HepG2 (cell line): ENCODE results near the gene TNS1. TPM values are rescaled to one million over a fixed set of nuclear protein-coding genes. Genes with fewer than 3 reads are reported as not detected.

Source experiments
- BCL6 ChIP-seq: IDR thresholded peaks from 2 replicates; pipeline ENCODE4 v1.6.1; 2016; ENCODE audit warnings: missing genetic modification reagents, missing compliant biosample characterization
- FOSL2 ChIP-seq: sonication (generic); formaldehyde crosslinking; IDR thresholded peaks from 2 replicates; pipeline ENCODE4 v1.4.0; 2020; ENCODE audit warnings: missing genetic modification reagents
- MIER2 ChIP-seq: IDR thresholded peaks from 2 replicates; pipeline ENCODE4 v1.6.1; 2016; ENCODE audit warnings: missing biosample characterization, missing genetic modification reagents
- PHF5A ChIP-seq: IDR thresholded peaks from one replicate; pipeline ENCODE4 v1.6.1; 2018; ENCODE audit warnings: low read depth, missing genetic modification reagents; ENCODE audit not compliant: unreplicated experiment
- ZNF224 ChIP-seq: sonication (generic); formaldehyde crosslinking; IDR thresholded peaks from 2 replicates; pipeline ENCODE4 v1.5.0; 2020; ENCODE audit warnings: mild to moderate bottlenecking, missing genetic modification reagents
- ZNF766 ChIP-seq: sonication (generic); formaldehyde crosslinking; IDR thresholded peaks from 2 replicates; pipeline ENCODE4 v1.5.0; 2020; ENCODE audit warnings: missing genetic modification reagents, borderline replicate concordance
- polyA plus RNA-seq, 8 experiments: library from polyadenylated mRNA; depleted of rRNA in 3 of 8; stranded (reverse) in 7 of 8; unstranded in 1 of 8; fragments of >200 nt; fragmentation: Illumina TruSeq in 4 of 8; extraction: Trizol in 4 of 8; gene quantifications; 2 replicates each; pipeline versions ENCODE4 v1.2.1 to v1.2.3, GENCODE V29; 2011 to 2016; ENCODE audit warnings: low read depth in 4 of 8, missing spikeins in 1 of 8, mixed read lengths in 1 of 8; ENCODE audit not compliant: insufficient read depth in 1 of 8
- total RNA-seq, 5 experiments: library from RNA; depleted of rRNA; stranded (reverse); fragments of >200 nt; fragmentation: Illumina TruSeq; extraction: Trizol; gene quantifications; 2 replicates each; pipeline ENCODE4 v1.2.3, GENCODE V29; 2016; ENCODE audit warnings: low read depth in 1 of 5
- TF ChIP-seq, protein P1 (sequence below): sonication (generic); formaldehyde crosslinking; IDR thresholded peaks from 2 replicates; pipeline ENCODE4 v1.5.0; 2020; ENCODE audit warnings: mild to moderate bottlenecking, missing genetic modification reagents, borderline replicate concordance
- TF ChIP-seq, protein P2 (sequence below): sonication (generic); formaldehyde crosslinking; IDR thresholded peaks from 2 replicates; pipeline ENCODE4 v1.4.0; 2020; ENCODE audit warnings: missing genetic modification reagents
- TF ChIP-seq, protein P3 (sequence below): sonication (generic); formaldehyde crosslinking; IDR thresholded peaks from 2 replicates; pipeline ENCODE4 v1.5.0; 2020; ENCODE audit warnings: mild to moderate bottlenecking, missing genetic modification reagents, moderate library complexity
- TF ChIP-seq, protein P4 (sequence below): IDR thresholded peaks from 2 replicates; pipeline ENCODE4 v1.6.1; 2016

The TNS1 gene
- total and polyA plus RNA-seq, 2 of the 13 experiments (the other 11 are each of a cell fraction or from before 2014, with no cell fraction given): 1.9 to 118 TPM

DNA sequence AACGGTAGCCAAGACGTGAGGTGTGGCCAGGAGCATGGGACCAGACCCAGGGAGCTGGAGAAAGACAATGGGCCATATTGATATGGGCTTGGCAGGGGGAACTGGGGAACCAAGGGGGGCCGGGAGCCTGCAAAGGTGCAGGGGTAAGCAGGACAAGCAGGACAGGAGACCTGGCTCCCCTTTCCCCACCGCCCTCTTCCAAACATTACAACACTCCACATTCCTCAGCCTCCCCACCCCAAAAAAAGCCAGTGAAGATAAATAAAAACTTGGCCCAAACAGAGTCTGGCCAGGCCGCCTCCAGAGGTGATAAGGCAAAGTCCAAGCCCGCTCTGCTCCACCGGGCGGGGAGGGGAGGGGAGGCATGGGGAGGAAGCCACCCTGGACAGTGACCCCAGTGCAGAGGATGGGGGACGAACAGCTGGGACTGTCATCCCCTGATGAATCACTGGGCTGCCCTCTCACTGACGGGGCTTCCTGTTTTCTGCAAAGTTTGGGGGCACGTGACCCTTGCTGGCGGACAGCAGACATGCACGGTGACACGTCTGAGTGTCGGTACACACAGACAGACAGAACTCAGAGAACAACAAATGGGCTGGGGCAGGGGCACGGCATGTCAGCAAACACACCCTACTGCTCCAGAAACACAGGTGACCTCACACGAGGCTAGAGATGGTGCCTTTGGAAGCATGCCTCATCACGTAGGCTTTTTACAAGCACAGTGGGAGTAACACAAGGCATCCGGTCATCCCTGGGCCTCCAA is 100.2 kb downstream of the TNS1 start (continued):
- TF ChIP-seq, protein P1, sequence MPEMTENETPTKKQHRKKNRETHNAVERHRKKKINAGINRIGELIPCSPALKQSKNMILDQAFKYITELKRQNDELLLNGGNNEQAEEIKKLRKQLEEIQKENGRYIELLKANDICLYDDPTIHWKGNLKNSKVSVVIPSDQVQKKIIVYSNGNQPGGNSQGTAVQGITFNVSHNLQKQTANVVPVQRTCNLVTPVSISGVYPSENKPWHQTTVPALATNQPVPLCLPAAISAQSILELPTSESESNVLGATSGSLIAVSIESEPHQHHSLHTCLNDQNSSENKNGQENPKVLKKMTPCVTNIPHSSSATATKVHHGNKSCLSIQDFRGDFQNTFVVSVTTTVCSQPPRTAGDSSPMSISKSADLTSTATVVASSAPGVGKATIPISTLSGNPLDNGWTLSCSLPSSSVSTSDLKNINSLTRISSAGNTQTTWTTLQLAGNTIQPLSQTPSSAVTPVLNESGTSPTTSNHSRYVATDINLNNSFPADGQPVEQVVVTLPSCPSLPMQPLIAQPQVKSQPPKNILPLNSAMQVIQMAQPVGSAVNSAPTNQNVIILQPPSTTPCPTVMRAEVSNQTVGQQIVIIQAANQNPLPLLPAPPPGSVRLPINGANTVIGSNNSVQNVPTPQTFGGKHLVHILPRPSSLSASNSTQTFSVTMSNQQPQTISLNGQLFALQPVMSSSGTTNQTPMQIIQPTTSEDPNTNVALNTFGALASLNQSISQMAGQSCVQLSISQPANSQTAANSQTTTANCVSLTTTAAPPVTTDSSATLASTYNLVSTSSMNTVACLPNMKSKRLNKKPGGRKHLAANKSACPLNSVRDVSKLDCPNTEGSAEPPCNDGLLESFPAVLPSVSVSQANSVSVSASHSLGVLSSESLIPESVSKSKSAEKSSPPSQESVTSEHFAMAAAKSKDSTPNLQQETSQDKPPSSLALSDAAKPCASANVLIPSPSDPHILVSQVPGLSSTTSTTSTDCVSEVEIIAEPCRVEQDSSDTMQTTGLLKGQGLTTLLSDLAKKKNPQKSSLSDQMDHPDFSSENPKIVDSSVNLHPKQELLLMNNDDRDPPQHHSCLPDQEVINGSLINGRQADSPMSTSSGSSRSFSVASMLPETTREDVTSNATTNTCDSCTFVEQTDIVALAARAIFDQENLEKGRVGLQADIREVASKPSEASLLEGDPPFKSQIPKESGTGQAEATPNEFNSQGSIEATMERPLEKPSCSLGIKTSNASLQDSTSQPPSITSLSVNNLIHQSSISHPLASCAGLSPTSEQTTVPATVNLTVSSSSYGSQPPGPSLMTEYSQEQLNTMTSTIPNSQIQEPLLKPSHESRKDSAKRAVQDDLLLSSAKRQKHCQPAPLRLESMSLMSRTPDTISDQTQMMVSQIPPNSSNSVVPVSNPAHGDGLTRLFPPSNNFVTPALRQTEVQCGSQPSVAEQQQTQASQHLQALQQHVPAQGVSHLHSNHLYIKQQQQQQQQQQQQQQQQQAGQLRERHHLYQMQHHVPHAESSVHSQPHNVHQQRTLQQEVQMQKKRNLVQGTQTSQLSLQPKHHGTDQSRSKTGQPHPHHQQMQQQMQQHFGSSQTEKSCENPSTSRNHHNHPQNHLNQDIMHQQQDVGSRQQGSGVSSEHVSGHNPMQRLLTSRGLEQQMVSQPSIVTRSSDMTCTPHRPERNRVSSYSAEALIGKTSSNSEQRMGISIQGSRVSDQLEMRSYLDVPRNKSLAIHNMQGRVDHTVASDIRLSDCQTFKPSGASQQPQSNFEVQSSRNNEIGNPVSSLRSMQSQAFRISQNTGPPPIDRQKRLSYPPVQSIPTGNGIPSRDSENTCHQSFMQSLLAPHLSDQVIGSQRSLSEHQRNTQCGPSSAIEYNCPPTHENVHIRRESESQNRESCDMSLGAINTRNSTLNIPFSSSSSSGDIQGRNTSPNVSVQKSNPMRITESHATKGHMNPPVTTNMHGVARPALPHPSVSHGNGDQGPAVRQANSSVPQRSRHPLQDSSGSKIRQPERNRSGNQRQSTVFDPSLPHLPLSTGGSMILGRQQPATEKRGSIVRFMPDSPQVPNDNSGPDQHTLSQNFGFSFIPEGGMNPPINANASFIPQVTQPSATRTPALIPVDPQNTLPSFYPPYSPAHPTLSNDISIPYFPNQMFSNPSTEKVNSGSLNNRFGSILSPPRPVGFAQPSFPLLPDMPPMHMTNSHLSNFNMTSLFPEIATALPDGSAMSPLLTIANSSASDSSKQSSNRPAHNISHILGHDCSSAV: no peak
- TF ChIP-seq, protein P2, sequence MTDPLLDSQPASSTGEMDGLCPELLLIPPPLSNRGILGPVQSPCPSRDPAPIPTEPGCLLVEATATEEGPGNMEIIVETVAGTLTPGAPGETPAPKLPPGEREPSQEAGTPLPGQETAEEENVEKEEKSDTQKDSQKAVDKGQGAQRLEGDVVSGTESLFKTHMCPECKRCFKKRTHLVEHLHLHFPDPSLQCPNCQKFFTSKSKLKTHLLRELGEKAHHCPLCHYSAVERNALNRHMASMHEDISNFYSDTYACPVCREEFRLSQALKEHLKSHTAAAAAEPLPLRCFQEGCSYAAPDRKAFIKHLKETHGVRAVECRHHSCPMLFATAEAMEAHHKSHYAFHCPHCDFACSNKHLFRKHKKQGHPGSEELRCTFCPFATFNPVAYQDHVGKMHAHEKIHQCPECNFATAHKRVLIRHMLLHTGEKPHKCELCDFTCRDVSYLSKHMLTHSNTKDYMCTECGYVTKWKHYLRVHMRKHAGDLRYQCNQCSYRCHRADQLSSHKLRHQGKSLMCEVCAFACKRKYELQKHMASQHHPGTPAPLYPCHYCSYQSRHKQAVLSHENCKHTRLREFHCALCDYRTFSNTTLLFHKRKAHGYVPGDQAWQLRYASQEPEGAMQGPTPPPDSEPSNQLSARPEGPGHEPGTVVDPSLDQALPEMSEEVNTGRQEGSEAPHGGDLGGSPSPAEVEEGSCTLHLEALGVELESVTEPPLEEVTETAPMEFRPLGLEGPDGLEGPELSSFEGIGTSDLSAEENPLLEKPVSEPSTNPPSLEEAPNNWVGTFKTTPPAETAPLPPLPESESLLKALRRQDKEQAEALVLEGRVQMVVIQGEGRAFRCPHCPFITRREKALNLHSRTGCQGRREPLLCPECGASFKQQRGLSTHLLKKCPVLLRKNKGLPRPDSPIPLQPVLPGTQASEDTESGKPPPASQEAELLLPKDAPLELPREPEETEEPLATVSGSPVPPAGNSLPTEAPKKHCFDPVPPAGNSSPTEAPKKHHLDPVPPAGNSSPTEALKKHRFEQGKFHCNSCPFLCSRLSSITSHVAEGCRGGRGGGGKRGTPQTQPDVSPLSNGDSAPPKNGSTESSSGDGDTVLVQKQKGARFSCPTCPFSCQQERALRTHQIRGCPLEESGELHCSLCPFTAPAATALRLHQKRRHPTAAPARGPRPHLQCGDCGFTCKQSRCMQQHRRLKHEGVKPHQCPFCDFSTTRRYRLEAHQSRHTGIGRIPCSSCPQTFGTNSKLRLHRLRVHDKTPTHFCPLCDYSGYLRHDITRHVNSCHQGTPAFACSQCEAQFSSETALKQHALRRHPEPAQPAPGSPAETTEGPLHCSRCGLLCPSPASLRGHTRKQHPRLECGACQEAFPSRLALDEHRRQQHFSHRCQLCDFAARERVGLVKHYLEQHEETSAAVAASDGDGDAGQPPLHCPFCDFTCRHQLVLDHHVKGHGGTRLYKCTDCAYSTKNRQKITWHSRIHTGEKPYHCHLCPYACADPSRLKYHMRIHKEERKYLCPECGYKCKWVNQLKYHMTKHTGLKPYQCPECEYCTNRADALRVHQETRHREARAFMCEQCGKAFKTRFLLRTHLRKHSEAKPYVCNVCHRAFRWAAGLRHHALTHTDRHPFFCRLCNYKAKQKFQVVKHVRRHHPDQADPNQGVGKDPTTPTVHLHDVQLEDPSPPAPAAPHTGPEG: peak; percentile 75; the same call in 1 of the 2 replicates
- peak; percentile 92 for TF ChIP-seq BCL6 (CRISPR knock-in tag)
- TF ChIP-seq PHF5A (CRISPR knock-in tag): peak; percentile 99
- TF ChIP-seq, protein P3, sequence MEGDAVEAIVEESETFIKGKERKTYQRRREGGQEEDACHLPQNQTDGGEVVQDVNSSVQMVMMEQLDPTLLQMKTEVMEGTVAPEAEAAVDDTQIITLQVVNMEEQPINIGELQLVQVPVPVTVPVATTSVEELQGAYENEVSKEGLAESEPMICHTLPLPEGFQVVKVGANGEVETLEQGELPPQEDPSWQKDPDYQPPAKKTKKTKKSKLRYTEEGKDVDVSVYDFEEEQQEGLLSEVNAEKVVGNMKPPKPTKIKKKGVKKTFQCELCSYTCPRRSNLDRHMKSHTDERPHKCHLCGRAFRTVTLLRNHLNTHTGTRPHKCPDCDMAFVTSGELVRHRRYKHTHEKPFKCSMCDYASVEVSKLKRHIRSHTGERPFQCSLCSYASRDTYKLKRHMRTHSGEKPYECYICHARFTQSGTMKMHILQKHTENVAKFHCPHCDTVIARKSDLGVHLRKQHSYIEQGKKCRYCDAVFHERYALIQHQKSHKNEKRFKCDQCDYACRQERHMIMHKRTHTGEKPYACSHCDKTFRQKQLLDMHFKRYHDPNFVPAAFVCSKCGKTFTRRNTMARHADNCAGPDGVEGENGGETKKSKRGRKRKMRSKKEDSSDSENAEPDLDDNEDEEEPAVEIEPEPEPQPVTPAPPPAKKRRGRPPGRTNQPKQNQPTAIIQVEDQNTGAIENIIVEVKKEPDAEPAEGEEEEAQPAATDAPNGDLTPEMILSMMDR (CRISPR knock-in tag): no peak; the same call in 1 of the 2 replicates
- TF ChIP-seq MIER2: peak; percentile 85; the same call in 1 of the 2 replicates
- TF ChIP-seq, protein P4, sequence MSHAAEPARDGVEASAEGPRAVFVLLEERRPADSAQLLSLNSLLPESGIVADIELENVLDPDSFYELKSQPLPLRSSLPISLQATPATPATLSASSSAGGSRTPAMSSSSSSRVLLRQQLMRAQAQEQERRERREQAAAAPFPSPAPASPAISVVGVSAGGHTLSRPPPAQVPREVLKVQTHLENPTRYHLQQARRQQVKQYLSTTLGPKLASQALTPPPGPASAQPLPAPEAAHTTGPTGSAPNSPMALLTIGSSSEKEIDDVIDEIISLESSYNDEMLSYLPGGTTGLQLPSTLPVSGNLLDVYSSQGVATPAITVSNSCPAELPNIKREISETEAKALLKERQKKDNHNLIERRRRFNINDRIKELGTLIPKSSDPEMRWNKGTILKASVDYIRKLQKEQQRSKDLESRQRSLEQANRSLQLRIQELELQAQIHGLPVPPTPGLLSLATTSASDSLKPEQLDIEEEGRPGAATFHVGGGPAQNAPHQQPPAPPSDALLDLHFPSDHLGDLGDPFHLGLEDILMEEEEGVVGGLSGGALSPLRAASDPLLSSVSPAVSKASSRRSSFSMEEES (CRISPR knock-in tag): peak; percentile 100
- TF ChIP-seq ZNF224 (CRISPR knock-in tag): no peak
- 0 out of 2 replicates have a peak, but pooled peaks have one; percentile 88 for TF ChIP-seq ZNF766 (CRISPR knock-in tag)
- peak; percentile 99 for TF ChIP-seq FOSL2 (CRISPR knock-in tag)
